Mesendoderm (in vitro differentiated cells): ENCODE measurements around the gene GNB2.

Experiments used
- DNase-seq: peaks from one replicate; pipeline ENCODE4 v3.0.0; 2013
- H2AK5ac ChIP-seq: 2 replicates; pipeline ENCODE4 v1.6.1; 2013; ENCODE audit warnings: low read length, inconsistent platforms
- H2BK120ac ChIP-seq: 2 replicates; pipeline ENCODE4 v1.6.1; 2013; ENCODE audit warnings: low read depth, mild to moderate bottlenecking, low read length, moderate library complexity, mixed read lengths
- H2BK15ac ChIP-seq: replicated peaks from 2 replicates; pipeline ENCODE4 v1.6.1; 2013; ENCODE audit warnings: low read depth, mild to moderate bottlenecking, moderate library complexity
- H2BK5ac ChIP-seq: 2 replicates; pipeline ENCODE4 v1.6.1; 2013; ENCODE audit warnings: low read length, inconsistent platforms
- H3K18ac ChIP-seq: 2 replicates; pipeline ENCODE4 v1.6.1; 2013; ENCODE audit warnings: mild to moderate bottlenecking, low read length, mixed read lengths
- H3K23ac ChIP-seq: one replicate; pipeline ENCODE4 v1.6.1; 2013; ENCODE audit warnings: low read length
- H3K27ac ChIP-seq: 2 replicates; pipeline ENCODE4 v1.5.1; 2013; ENCODE audit warnings: low read depth, mild to moderate bottlenecking, inconsistent platforms, low read length, moderate library complexity
- H3K27me3 ChIP-seq: 2 replicates; pipeline ENCODE4 v1.6.1; 2013; ENCODE audit warnings: low read length, control low read depth, mild to moderate bottlenecking, inconsistent platforms; ENCODE audit not compliant: insufficient read depth, poor library complexity
- H3K36me3 ChIP-seq: 2 replicates; pipeline ENCODE4 v1.6.1; 2013; ENCODE audit warnings: low read length, inconsistent platforms; ENCODE audit not compliant: control insufficient read depth, insufficient read depth
- H3K4ac ChIP-seq: one replicate; pipeline ENCODE4 v1.6.1; 2013; ENCODE audit warnings: low read depth, mild to moderate bottlenecking, low read length, moderate library complexity
- H3K4me1 ChIP-seq: 2 replicates; pipeline ENCODE4 v1.6.1; 2013; ENCODE audit warnings: low read depth, low read length, inconsistent platforms; ENCODE audit not compliant: control insufficient read depth
- H3K4me2 ChIP-seq: 2 replicates; pipeline ENCODE4 v1.6.1; 2013; ENCODE audit warnings: low read length
- H3K4me3 ChIP-seq: 2 replicates; pipeline ENCODE4 v1.5.1; 2013; ENCODE audit warnings: mild to moderate bottlenecking, low read length
- H3K56ac ChIP-seq: one replicate; pipeline ENCODE4 v1.6.1; 2013; ENCODE audit warnings: low read length
- H3K79me1 ChIP-seq: 2 replicates; pipeline ENCODE4 v1.6.1; 2013; ENCODE audit warnings: low read length, inconsistent platforms
- H3K79me2 ChIP-seq: 2 replicates; pipeline ENCODE4 v1.6.1; 2013; ENCODE audit warnings: mild to moderate bottlenecking, low read length; ENCODE audit not compliant: control insufficient read depth, insufficient read depth
- H3K9ac ChIP-seq: 2 replicates; pipeline ENCODE4 v1.6.1; 2013; ENCODE audit warnings: low read length, inconsistent platforms
- H4K5ac ChIP-seq: one replicate; pipeline ENCODE4 v1.6.1; 2013; ENCODE audit warnings: low read length
- H4K8ac ChIP-seq: one replicate; pipeline ENCODE4 v1.6.1; 2013; ENCODE audit warnings: low read depth, mild to moderate bottlenecking, control low read depth, low read length, moderate library complexity
- WGBS: extraction: QIAGEN DNeasy Blood & Tissue Kit; methylation state at CpG from one replicate; pipeline ENCODE4 v1.1.7; 2013; ENCODE audit warnings: low lambda C conversion rate, missing lambda C conversion rate; ENCODE audit not compliant: insufficient coverage; ENCODE audit errors: extremely low coverage; 5-methylcytosine and 5-hydroxymethylcytosine counted together

The GNB2 gene

GRCh38 chr7:100686201-100686821 is 12.8 kb downstream of the GNB2 start:
- Histone ChIP-seq H3K36me3 (peaks cover 15% of the 10 kb centered on the region), H3K27ac (no peak overlapping the region), H2BK5ac (no peak overlapping the region), H2BK120ac (no peak overlapping the region), H3K56ac (no peak overlapping the region), H3K9ac (no peak overlapping the region), H2AK5ac (no peak overlapping the region), H3K4me2 (no peak overlapping the region), H2BK15ac (no peak overlapping the region), H4K5ac (no peak overlapping the region), H4K8ac (no peak overlapping the region), H3K23ac (no peak overlapping the region), H3K4me3 (no peak overlapping the region), H3K4ac (no peak overlapping the region), H3K18ac (no peak overlapping the region), H3K79me1 (peaks cover 16% of the 10 kb centered on the region), H3K27me3 (no peaks in the 10 kb centered on the region), H3K79me2 (peaks cover 26% of the 10 kb centered on the region), H3K4me1 (no peaks in the 10 kb centered on the region)
- no peak for DNase-seq
- WGBS: no CpG with 5 or more reads among the region's 33 CpGs

- H3K4ac ChIP-seq: no peak overlapping the region
- H2BK15ac ChIP-seq: no peak overlapping the region
- no peaks in the 10 kb centered on the region for H3K4me1 ChIP-seq
- no peak overlapping the region for H3K56ac ChIP-seq
- no peak overlapping the region for H2BK5ac ChIP-seq
- H3K4me2 ChIP-seq: no peak overlapping the region
- no peak overlapping the region for H2BK120ac ChIP-seq
- peaks cover 28% of the 10 kb centered on the region for H3K79me2 ChIP-seq
- no peak overlapping the region for H3K4me3 ChIP-seq
- H3K27ac ChIP-seq: no peak overlapping the region
- H3K9ac ChIP-seq: no peak overlapping the region
- H2AK5ac ChIP-seq: no peak overlapping the region
- no peak overlapping the region for H3K18ac ChIP-seq
- peaks cover 15% of the 10 kb centered on the region for H3K36me3 ChIP-seq
- H3K23ac ChIP-seq: no peak overlapping the region
- H3K79me1 ChIP-seq: peaks cover 17% of the 10 kb centered on the region
- no peak overlapping the region for H4K5ac ChIP-seq
- H3K27me3 ChIP-seq: no peaks in the 10 kb centered on the region
- no peak for DNase-seq
- no peak overlapping the region for H4K8ac ChIP-seq
- no CpG with 5 or more reads among the region's 17 CpGs for WGBS
Measured at GRCh38 chr7:100686822-100687211, 13.3 kb downstream of the GNB2 start.

- H3K18ac ChIP-seq: no peak overlapping the region
- H2BK120ac ChIP-seq: no peak overlapping the region
- no peak overlapping the region for H3K4me3 ChIP-seq
- H2BK15ac ChIP-seq: no peak overlapping the region
- H4K8ac ChIP-seq: no peak overlapping the region
- H3K9ac ChIP-seq: no peak overlapping the region
- no peak overlapping the region for H3K4me2 ChIP-seq
- no peaks in the 10 kb centered on the region for H3K27me3 ChIP-seq
- H3K36me3 ChIP-seq: peaks cover 15% of the 10 kb centered on the region
- no peak overlapping the region for H3K27ac ChIP-seq
- peaks cover under 1% of the 10 kb centered on the region for H3K4me1 ChIP-seq
- no peak overlapping the region for H2AK5ac ChIP-seq
- no peak for DNase-seq
- no peak overlapping the region for H4K5ac ChIP-seq
- H2BK5ac ChIP-seq: no peak overlapping the region
- H3K79me2 ChIP-seq: peaks cover 32% of the 10 kb centered on the region
- H3K23ac ChIP-seq: no peak overlapping the region
- no peak overlapping the region for H3K56ac ChIP-seq
- H3K79me1 ChIP-seq: peaks cover 20% of the 10 kb centered on the region
- H3K4ac ChIP-seq: no peak overlapping the region
- WGBS: no CpG with 5 or more reads among the region's 22 CpGs
Measured at GRCh38 chr7:100687261-100687660, 13.7 kb downstream of the GNB2 start.

GRCh38 chr7:100687751-100688300 is 14.3 kb downstream of the GNB2 start:
- Histone ChIP-seq H3K18ac (no peak overlapping the region), H4K8ac (no peak overlapping the region), H3K27me3 (no peaks in the 10 kb centered on the region), H3K4me1 (peaks cover 5% of the 10 kb centered on the region), H3K56ac (no peak overlapping the region), H3K4me3 (no peak overlapping the region), H2BK15ac (no peak overlapping the region), H3K36me3 (peaks cover 13% of the 10 kb centered on the region), H3K23ac (no peak overlapping the region), H2BK5ac (no peak overlapping the region), H3K4me2 (no peak overlapping the region), H3K79me2 (peaks cover 38% of the 10 kb centered on the region), H2AK5ac (no peak overlapping the region), H2BK120ac (no peak overlapping the region), H3K4ac (no peak overlapping the region), H3K79me1 (peaks cover 24% of the 10 kb centered on the region), H4K5ac (no peak overlapping the region), H3K9ac (no peak overlapping the region), H3K27ac (no peak overlapping the region)
- WGBS: no CpG with 5 or more reads among the region's 25 CpGs
- no peak for DNase-seq

GRCh38 chr7:100688326-100688860 is 14.9 kb downstream of the GNB2 start:
- H3K36me3 ChIP-seq: peaks cover 11% of the 10 kb centered on the region
- H3K79me2 ChIP-seq: peaks cover 43% of the 10 kb centered on the region
- no CpG with 5 or more reads among the region's 16 CpGs for WGBS
- no peak overlapping the region for H3K27ac ChIP-seq
- H3K4me2 ChIP-seq: no peak overlapping the region
- H3K4ac ChIP-seq: no peak overlapping the region
- no peak overlapping the region for H3K9ac ChIP-seq
- H2BK15ac ChIP-seq: no peak overlapping the region
- no peak overlapping the region for H2BK5ac ChIP-seq
- no peak overlapping the region for H3K4me3 ChIP-seq
- H3K79me1 ChIP-seq: peaks cover 24% of the 10 kb centered on the region
- H4K8ac ChIP-seq: no peak overlapping the region
- H2AK5ac ChIP-seq: no peak overlapping the region
- no peak for DNase-seq
- H3K18ac ChIP-seq: no peak overlapping the region
- H3K56ac ChIP-seq: no peak overlapping the region
- H2BK120ac ChIP-seq: no peak overlapping the region
- H3K27me3 ChIP-seq: no peaks in the 10 kb centered on the region
- no peak overlapping the region for H3K23ac ChIP-seq
- H4K5ac ChIP-seq: no peak overlapping the region
- peaks cover 7% of the 10 kb centered on the region for H3K4me1 ChIP-seq
